Choroid plexus epithelial cell (primary cell): ENCODE results near the gene THAP11.
"Not testable (repeated sequence)": the region's sequence is repeated elsewhere in the genome, so short reads cannot be mapped to it uniquely, and the experiment has no call there.

ENCODE experiments used
- DNase-seq: peaks from one replicate; pipeline ENCODE4 v3.0.0-alpha.2; 2010; ENCODE audit warnings: low read depth
- H3K4me3 ChIP-seq: 2 replicates; pipeline ENCODE4 v1.5.1; 2011; ENCODE audit warnings: low read depth, mild to moderate bottlenecking, control low read depth, low read length, moderate library complexity
- TF ChIP-seq, protein P1 (sequence below): conservative IDR thresholded peaks from 2 replicates; pipeline ENCODE4 v1.5.1; 2011; ENCODE audit warnings: low read depth, mild to moderate bottlenecking, control low read depth, inconsistent platforms, low read length, moderate library complexity

The THAP11 gene

DNA sequence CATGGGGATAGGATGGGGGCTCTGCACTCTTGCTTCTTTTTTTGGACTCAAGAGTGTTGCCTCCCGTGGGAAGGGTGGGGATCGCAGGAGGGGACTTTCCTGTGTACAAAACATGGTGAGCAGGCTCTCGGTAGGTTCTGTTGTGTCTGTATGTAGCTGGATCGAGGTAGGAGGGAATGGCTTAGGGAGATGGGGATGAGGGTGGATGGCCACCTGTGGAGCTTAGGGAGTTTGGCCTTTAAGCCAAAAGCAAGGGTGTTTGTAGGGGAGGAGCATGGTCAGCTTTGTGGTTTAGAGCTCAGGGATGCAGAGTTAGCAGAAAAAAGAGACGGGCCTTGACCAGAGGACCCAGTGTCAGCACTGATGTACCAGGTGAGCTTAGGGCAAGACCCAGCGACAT lies 19.8 kb downstream of the THAP11 start:
- TF ChIP-seq, protein P1, sequence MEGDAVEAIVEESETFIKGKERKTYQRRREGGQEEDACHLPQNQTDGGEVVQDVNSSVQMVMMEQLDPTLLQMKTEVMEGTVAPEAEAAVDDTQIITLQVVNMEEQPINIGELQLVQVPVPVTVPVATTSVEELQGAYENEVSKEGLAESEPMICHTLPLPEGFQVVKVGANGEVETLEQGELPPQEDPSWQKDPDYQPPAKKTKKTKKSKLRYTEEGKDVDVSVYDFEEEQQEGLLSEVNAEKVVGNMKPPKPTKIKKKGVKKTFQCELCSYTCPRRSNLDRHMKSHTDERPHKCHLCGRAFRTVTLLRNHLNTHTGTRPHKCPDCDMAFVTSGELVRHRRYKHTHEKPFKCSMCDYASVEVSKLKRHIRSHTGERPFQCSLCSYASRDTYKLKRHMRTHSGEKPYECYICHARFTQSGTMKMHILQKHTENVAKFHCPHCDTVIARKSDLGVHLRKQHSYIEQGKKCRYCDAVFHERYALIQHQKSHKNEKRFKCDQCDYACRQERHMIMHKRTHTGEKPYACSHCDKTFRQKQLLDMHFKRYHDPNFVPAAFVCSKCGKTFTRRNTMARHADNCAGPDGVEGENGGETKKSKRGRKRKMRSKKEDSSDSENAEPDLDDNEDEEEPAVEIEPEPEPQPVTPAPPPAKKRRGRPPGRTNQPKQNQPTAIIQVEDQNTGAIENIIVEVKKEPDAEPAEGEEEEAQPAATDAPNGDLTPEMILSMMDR = no peak
- DNase-seq = no peak
- no peak overlapping the region for H3K4me3 ChIP-seq

- TF ChIP-seq, protein P1 = no peak
- DNase-seq = peak; percentile 63
- no peak overlapping the region for H3K4me3 ChIP-seq
Observed at GRCh38 chr16:67862623-67863583, 20.8 kb downstream of the THAP11 start.

GRCh38 chr16:67864044-67864443 lies 21.9 kb downstream of the THAP11 start:
- H3K4me3 ChIP-seq, DNase-seq: not testable (repeated sequence)

DNA sequence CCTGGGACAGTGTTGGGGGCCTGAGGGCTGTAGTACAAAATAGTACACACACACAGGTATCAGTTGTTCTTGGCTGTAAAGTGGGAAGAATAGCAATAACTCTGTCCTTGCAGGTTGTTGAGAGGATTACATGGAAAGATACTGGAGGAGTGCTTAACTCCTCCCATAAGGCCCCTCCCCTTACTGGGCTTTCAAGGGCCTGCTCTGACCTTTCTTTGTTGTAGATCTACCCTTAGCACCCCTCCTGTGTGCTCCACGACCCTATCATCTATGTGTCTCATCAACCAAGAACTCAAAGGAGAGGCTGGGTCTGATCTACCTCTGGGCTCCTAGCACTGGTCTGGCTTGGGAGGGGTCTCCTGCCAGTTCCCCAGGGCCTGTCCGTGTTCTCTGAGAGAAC lies 22.5 kb downstream of the THAP11 start:
- no peak for DNase-seq
- TF ChIP-seq, protein P1 = no peak
- no peak overlapping the region for H3K4me3 ChIP-seq

DNA sequence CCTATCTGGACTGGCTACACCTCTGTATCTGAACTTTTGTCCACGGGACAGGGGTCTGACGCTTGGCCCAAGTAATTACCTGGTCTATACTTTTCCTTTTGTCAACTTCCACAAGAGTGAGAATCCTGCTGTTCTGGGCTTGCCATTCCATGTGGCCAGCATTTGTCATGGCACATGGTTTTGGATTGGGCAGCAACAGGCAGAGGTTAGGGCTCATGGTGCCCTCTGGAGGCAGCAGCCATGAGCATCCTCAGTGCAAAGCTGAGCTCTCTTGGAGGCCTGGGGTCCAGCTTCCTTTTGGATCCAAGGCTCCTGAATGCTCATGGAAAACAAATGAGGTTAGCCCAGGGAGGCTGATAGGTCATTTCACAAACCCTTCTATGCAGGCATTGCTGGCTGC lies 23.2 kb downstream of the THAP11 start:
- DNase-seq = peak; percentile 50
- TF ChIP-seq, protein P1 = peak; percentile 57
- no peak overlapping the region for H3K4me3 ChIP-seq

DNA sequence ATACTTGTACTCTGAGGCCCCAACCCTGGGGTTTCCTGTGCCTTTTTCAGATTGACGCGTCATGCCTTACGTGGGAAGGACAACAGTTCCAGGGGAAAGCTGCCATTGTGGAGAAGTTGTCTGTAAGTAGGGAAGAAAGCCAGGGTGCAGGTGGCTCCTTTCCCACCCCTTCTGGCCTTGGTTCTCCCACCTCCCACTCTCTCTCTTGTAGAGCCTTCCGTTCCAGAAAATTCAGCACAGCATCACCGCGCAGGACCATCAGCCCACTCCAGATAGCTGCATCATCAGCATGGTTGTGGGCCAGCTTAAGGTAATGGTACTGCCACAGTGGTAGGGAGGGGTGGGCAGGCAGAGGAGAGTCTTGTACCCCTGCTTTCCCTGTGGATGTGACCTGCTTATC lies 26.2 kb downstream of the THAP11 start:
- no peak overlapping the region for H3K4me3 ChIP-seq
- DNase-seq = no peak
- TF ChIP-seq, protein P1 = no peak

- DNase-seq = no peak
- TF ChIP-seq, protein P1 = no peak
- H3K4me3 ChIP-seq = no peak overlapping the region
Observed at GRCh38 chr16:67869653-67870052, 27.5 kb downstream of the THAP11 start.
